ENCODE measurements around the gene WNK1.

WNK1 gene

GRCh38 chr12:724194-724855, 28.1 kb upstream of the WNK1 start:
- Histone ChIP-seq H3K27ac (ENCODE audit: low read depth in 2 of 2, low read length in 2 of 2) (no peak overlapping the region), H3K9me3 (ENCODE audit: control insufficient read depth in 2 of 2, low read length in 2 of 2) (no peaks in the 10 kb centered on the region), H3K4me1 (ENCODE audit: control insufficient read depth in 2 of 2, insufficient read depth in 2 of 2, low read length in 2 of 2) (peaks cover 0 to 1% of the 10 kb centered on the region in 2 donors), H3K27me3 (ENCODE audit: control insufficient read depth in 2 of 2, insufficient read depth in 2 of 2, low read length in 2 of 2) (no peaks in the 10 kb centered on the region), H3K36me3 (ENCODE audit: control insufficient read depth in 2 of 2, insufficient read depth in 2 of 2, low read length in 2 of 2) (no peaks in the 10 kb centered on the region), H3K4me3 (ENCODE audit: low read length in 2 of 2) (no peak overlapping the region), H3K9ac (ENCODE audit: low read depth in 1 of 2, low read length in 2 of 2) (no peak overlapping the region)

DNA sequence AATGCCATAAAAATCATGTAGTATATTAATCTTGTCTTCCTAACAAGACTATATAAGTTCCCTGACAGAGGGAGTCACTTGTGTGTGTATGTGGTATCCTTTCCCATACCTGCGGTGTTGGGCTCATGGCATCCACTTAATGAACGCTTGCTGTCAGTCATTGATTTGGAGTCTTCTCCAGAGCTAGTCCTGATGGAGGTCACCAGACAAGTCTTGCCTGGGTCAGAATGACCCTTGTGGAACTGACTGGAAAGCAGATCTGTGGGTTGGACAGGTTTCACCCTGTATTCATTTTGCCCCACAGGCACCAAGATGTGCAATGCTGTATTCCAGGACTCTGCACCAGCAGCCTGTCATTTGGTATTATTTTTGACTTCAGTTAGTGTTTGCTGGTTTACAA, 27.3 kb upstream of the WNK1 start:
- Histone ChIP-seq H3K4me1 (ENCODE audit: control insufficient read depth in 2 of 2, insufficient read depth in 2 of 2, low read length in 2 of 2) (no peaks in the 10 kb centered on the region), H3K36me3 (ENCODE audit: control insufficient read depth in 2 of 2, insufficient read depth in 2 of 2, low read length in 2 of 2) (no peaks in the 10 kb centered on the region), H3K9me3 (ENCODE audit: control insufficient read depth in 2 of 2, low read length in 2 of 2) (no peaks in the 10 kb centered on the region), H3K9ac (ENCODE audit: low read depth in 1 of 2, low read length in 2 of 2) (no peak overlapping the region), H3K27me3 (ENCODE audit: control insufficient read depth in 2 of 2, insufficient read depth in 2 of 2, low read length in 2 of 2) (no peaks in the 10 kb centered on the region), H3K4me3 (ENCODE audit: low read length in 2 of 2) (no peak overlapping the region), H3K27ac (ENCODE audit: low read depth in 2 of 2, low read length in 2 of 2) (no peak overlapping the region)

- Histone ChIP-seq H3K36me3 (ENCODE audit: control insufficient read depth in 2 of 2, insufficient read depth in 2 of 2, low read length in 2 of 2) (no peaks in the 10 kb centered on the region), H3K4me3 (ENCODE audit: low read length in 2 of 2) (no peak overlapping the region), H3K27ac (ENCODE audit: low read depth in 2 of 2, low read length in 2 of 2) (no peak overlapping the region), H3K27me3 (ENCODE audit: control insufficient read depth in 2 of 2, insufficient read depth in 2 of 2, low read length in 2 of 2) (no peaks in the 10 kb centered on the region), H3K9ac (ENCODE audit: low read depth in 1 of 2, low read length in 2 of 2) (no peak overlapping the region), H3K4me1 (ENCODE audit: control insufficient read depth in 2 of 2, insufficient read depth in 2 of 2, low read length in 2 of 2) (no peaks in the 10 kb centered on the region), H3K9me3 (ENCODE audit: control insufficient read depth in 2 of 2, low read length in 2 of 2) (no peaks in the 10 kb centered on the region)
Measured at GRCh38 chr12:726281-727140, 25.9 kb upstream of the WNK1 start.

DNA sequence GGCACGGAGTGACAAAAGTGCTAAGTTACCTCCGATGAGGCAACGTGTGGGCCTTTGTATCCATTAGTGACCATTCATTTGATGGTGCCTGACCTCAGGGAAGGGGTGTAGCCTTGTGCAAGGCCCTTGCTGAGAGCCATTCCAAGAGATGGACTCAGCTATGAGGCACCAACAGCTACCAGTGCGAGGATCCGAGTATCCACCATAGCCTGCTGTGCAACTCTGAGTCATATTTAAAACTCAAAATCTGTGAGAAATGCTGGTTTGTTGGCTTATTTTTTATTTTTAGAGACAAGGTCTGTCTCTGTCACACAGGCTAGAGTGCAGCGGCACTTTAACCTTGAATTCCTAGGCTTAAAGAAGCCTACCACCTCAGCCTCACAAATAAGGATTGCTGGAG, 25.1 kb upstream of the WNK1 start:
- H3K27ac ChIP-seq (ENCODE audit: low read depth in 2 of 2, low read length in 2 of 2) = no peak overlapping the region
- no peaks in the 10 kb centered on the region for H3K9me3 ChIP-seq (ENCODE audit: control insufficient read depth in 2 of 2, low read length in 2 of 2)
- no peaks in the 10 kb centered on the region for H3K4me1 ChIP-seq (ENCODE audit: control insufficient read depth in 2 of 2, insufficient read depth in 2 of 2, low read length in 2 of 2)
- H3K4me3 ChIP-seq (ENCODE audit: low read length in 2 of 2) = no peak overlapping the region
- H3K27me3 ChIP-seq (ENCODE audit: control insufficient read depth in 2 of 2, insufficient read depth in 2 of 2, low read length in 2 of 2) = no peaks in the 10 kb centered on the region
- H3K36me3 ChIP-seq (ENCODE audit: control insufficient read depth in 2 of 2, insufficient read depth in 2 of 2, low read length in 2 of 2) = no peaks in the 10 kb centered on the region
- no peak overlapping the region for H3K9ac ChIP-seq (ENCODE audit: low read depth in 1 of 2, low read length in 2 of 2)

GRCh38 chr12:728781-729180, 23.6 kb upstream of the WNK1 start:
- Histone ChIP-seq H3K36me3 (ENCODE audit: control insufficient read depth in 2 of 2, insufficient read depth in 2 of 2, low read length in 2 of 2) (no peaks in the 10 kb centered on the region), H3K4me3 (ENCODE audit: low read length in 2 of 2) (no peak overlapping the region), H3K27me3 (ENCODE audit: control insufficient read depth in 2 of 2, insufficient read depth in 2 of 2, low read length in 2 of 2) (no peaks in the 10 kb centered on the region), H3K9ac (ENCODE audit: low read depth in 1 of 2, low read length in 2 of 2) (no peak overlapping the region), H3K27ac (ENCODE audit: low read depth in 2 of 2, low read length in 2 of 2) (no peak overlapping the region), H3K4me1 (ENCODE audit: control insufficient read depth in 2 of 2, insufficient read depth in 2 of 2, low read length in 2 of 2) (no peaks in the 10 kb centered on the region), H3K9me3 (ENCODE audit: control insufficient read depth in 2 of 2, low read length in 2 of 2) (no peaks in the 10 kb centered on the region)

- H3K27ac ChIP-seq (ENCODE audit: low read depth in 2 of 2, low read length in 2 of 2) = no peak overlapping the region
- H3K9me3 ChIP-seq (ENCODE audit: control insufficient read depth in 2 of 2, low read length in 2 of 2) = no peaks in the 10 kb centered on the region
- H3K4me1 ChIP-seq (ENCODE audit: control insufficient read depth in 2 of 2, insufficient read depth in 2 of 2, low read length in 2 of 2) = no peaks in the 10 kb centered on the region
- no peaks in the 10 kb centered on the region for H3K27me3 ChIP-seq (ENCODE audit: control insufficient read depth in 2 of 2, insufficient read depth in 2 of 2, low read length in 2 of 2)
- no peak overlapping the region for H3K4me3 ChIP-seq (ENCODE audit: low read length in 2 of 2)
- no peaks in the 10 kb centered on the region for H3K36me3 ChIP-seq (ENCODE audit: control insufficient read depth in 2 of 2, insufficient read depth in 2 of 2, low read length in 2 of 2)
- no peak overlapping the region for H3K9ac ChIP-seq (ENCODE audit: low read depth in 1 of 2, low read length in 2 of 2)
Measured at GRCh38 chr12:729221-729620, 23.2 kb upstream of the WNK1 start.

GRCh38 chr12:730550-730949, 21.8 kb upstream of the WNK1 start:
- Histone ChIP-seq H3K9me3 (ENCODE audit: control insufficient read depth in 2 of 2, low read length in 2 of 2) (no peaks in the 10 kb centered on the region), H3K9ac (ENCODE audit: low read depth in 1 of 2, low read length in 2 of 2) (no peak overlapping the region), H3K4me1 (ENCODE audit: control insufficient read depth in 2 of 2, insufficient read depth in 2 of 2, low read length in 2 of 2) (no peaks in the 10 kb centered on the region), H3K27me3 (ENCODE audit: control insufficient read depth in 2 of 2, insufficient read depth in 2 of 2, low read length in 2 of 2) (no peaks in the 10 kb centered on the region), H3K27ac (ENCODE audit: low read depth in 2 of 2, low read length in 2 of 2) (no peak overlapping the region), H3K4me3 (ENCODE audit: low read length in 2 of 2) (no peak overlapping the region), H3K36me3 (ENCODE audit: control insufficient read depth in 2 of 2, insufficient read depth in 2 of 2, low read length in 2 of 2) (no peaks in the 10 kb centered on the region)

GRCh38 chr12:737122-737739, 15.1 kb upstream of the WNK1 start:
- H3K27ac ChIP-seq (ENCODE audit: low read depth in 2 of 2, low read length in 2 of 2) = no peak overlapping the region
- no peaks in the 10 kb centered on the region for H3K9me3 ChIP-seq (ENCODE audit: control insufficient read depth in 2 of 2, low read length in 2 of 2)
- H3K4me1 ChIP-seq (ENCODE audit: control insufficient read depth in 2 of 2, insufficient read depth in 2 of 2, low read length in 2 of 2) = no peaks in the 10 kb centered on the region
- no peaks in the 10 kb centered on the region for H3K27me3 ChIP-seq (ENCODE audit: control insufficient read depth in 2 of 2, insufficient read depth in 2 of 2, low read length in 2 of 2)
- H3K4me3 ChIP-seq (ENCODE audit: low read length in 2 of 2) = no peak overlapping the region
- H3K36me3 ChIP-seq (ENCODE audit: control insufficient read depth in 2 of 2, insufficient read depth in 2 of 2, low read length in 2 of 2) = no peaks in the 10 kb centered on the region
- H3K9ac ChIP-seq (ENCODE audit: low read depth in 1 of 2, low read length in 2 of 2) = no peak overlapping the region

- H3K27me3 ChIP-seq (ENCODE audit: control insufficient read depth in 2 of 2, insufficient read depth in 2 of 2, low read length in 2 of 2) = no peaks in the 10 kb centered on the region
- no peaks in the 10 kb centered on the region for H3K4me1 ChIP-seq (ENCODE audit: control insufficient read depth in 2 of 2, insufficient read depth in 2 of 2, low read length in 2 of 2)
- H3K36me3 ChIP-seq (ENCODE audit: control insufficient read depth in 2 of 2, insufficient read depth in 2 of 2, low read length in 2 of 2) = no peaks in the 10 kb centered on the region
- H3K9ac ChIP-seq (ENCODE audit: low read depth in 1 of 2, low read length in 2 of 2) = no peak overlapping the region
- no peak overlapping the region for H3K4me3 ChIP-seq (ENCODE audit: low read length in 2 of 2)
- H3K9me3 ChIP-seq (ENCODE audit: control insufficient read depth in 2 of 2, low read length in 2 of 2) = no peaks in the 10 kb centered on the region
- H3K27ac ChIP-seq (ENCODE audit: low read depth in 2 of 2, low read length in 2 of 2) = no peak overlapping the region
Measured at GRCh38 chr12:738712-739111, 13.7 kb upstream of the WNK1 start.

DNA sequence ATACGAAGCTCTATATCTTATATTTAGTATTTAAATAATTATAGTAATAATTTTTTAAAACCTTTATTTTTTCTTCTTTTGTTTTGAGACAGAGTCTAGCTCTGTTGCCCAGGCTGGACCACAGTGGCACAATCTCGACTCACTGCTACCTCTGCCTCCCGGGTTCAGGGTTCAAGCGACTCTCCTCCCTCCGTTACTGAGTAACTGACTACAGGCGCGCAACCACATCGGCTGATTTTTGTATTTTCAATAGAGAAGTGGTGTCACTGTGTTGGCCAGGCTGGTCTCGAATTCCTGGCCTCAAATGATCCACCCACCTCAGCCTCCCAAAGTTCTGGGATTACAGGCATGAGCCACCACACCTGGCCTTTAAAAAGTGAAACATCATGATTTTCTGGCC, 13.0 kb upstream of the WNK1 start:
- Histone ChIP-seq H3K9ac (ENCODE audit: low read depth in 1 of 2, low read length in 2 of 2) (no peak overlapping the region), H3K27ac (ENCODE audit: low read depth in 2 of 2, low read length in 2 of 2) (no peak overlapping the region), H3K4me3 (ENCODE audit: low read length in 2 of 2) (no peak overlapping the region), H3K9me3 (ENCODE audit: control insufficient read depth in 2 of 2, low read length in 2 of 2) (no peaks in the 10 kb centered on the region), H3K36me3 (ENCODE audit: control insufficient read depth in 2 of 2, insufficient read depth in 2 of 2, low read length in 2 of 2) (no peaks in the 10 kb centered on the region), H3K4me1 (ENCODE audit: control insufficient read depth in 2 of 2, insufficient read depth in 2 of 2, low read length in 2 of 2) (no peaks in the 10 kb centered on the region), H3K27me3 (ENCODE audit: control insufficient read depth in 2 of 2, insufficient read depth in 2 of 2, low read length in 2 of 2) (no peaks in the 10 kb centered on the region)
